GM18508 (cell line): ENCODE measurements around the gene SLC10A4.
A peak's percentile ranks its signal among the peaks of the same experiment; 100 is the strongest.

Experiments
- ATAC-seq: cut with Tn5 transposase; IDR thresholded peaks from one replicate; pipeline ENCODE4 v1.9.1; 2021; ENCODE audit warnings: moderate number of reproducible peaks; ENCODE audit not compliant: insufficient read depth, unreplicated experiment

SLC10A4 gene

GRCh38 chr4:48484494-48485168, 1.5 kb downstream of the SLC10A4 start:
- ATAC-seq = no peak

- ATAC-seq = no peak
Measured at GRCh38 chr4:48489683-48490011, 6.5 kb downstream of the SLC10A4 start.

GRCh38 chr4:48490012-48490679, 7.0 kb downstream of the SLC10A4 start, which contains the start of gene ZAR1:
ZAR1 (plus strand) TSS chr4:48490252; CDS start chr4:48490292, 40 bp downstream.
- ATAC-seq = no peak

- ATAC-seq = no peak
Measured at GRCh38 chr4:48490680-48491513, 7.8 kb downstream of the SLC10A4 start.

- ATAC-seq = no peak
Measured at GRCh38 chr4:48491514-48492176, 8.5 kb downstream of the SLC10A4 start.

- no peak for ATAC-seq
Measured at GRCh38 chr4:48493452-48494100, 10.4 kb downstream of the SLC10A4 start.

GRCh38 chr4:48495941-48496340, 12.8 kb downstream of the SLC10A4 start:
- ATAC-seq = no peak

GRCh38 chr4:48498895-48499294, 15.8 kb downstream of the SLC10A4 start:
- no peak for ATAC-seq

GRCh38 chr4:48499551-48500066, 16.5 kb downstream of the SLC10A4 start:
- ATAC-seq = peak; percentile 74

- no peak for ATAC-seq
Measured at GRCh38 chr4:48503233-48504025, 20.3 kb downstream of the SLC10A4 start.

- ATAC-seq = no peak
Measured at GRCh38 chr4:48504026-48504330, 20.8 kb downstream of the SLC10A4 start.

GRCh38 chr4:48504352-48504751, 21.2 kb downstream of the SLC10A4 start:
- no peak for ATAC-seq

- no peak for ATAC-seq
Measured at GRCh38 chr4:48506716-48507115, 23.6 kb downstream of the SLC10A4 start.

- ATAC-seq = no peak
Measured at GRCh38 chr4:48509543-48509942, 26.4 kb downstream of the SLC10A4 start.

GRCh38 chr4:48518143-48518542, 35.0 kb downstream of the SLC10A4 start:
- no peak for ATAC-seq

- ATAC-seq = no peak
Measured at GRCh38 chr4:48526406-48526805, 43.3 kb downstream of the SLC10A4 start.

GRCh38 chr4:48538358-48538757, 55.2 kb downstream of the SLC10A4 start:
- ATAC-seq = no peak
